Type B pancreatic cell (in vitro differentiated cells): ENCODE data around the gene PIP5K1A. TPM values are rescaled to one million over a fixed set of nuclear protein-coding genes. Genes with fewer than 3 reads are reported as not detected.

Experiments used
- DNase-seq: peaks from one replicate; pipeline ENCODE4 v3.0.0; 2021; ENCODE audit warnings: mixed read lengths; ENCODE audit not compliant: unreplicated experiment; ENCODE audit errors: extremely low spot score
- H3K27ac Mint-ChIP-seq: 2 replicates; pipeline ENCODE4 v1.8.0; 2021; ENCODE audit warnings: mild to moderate bottlenecking, mixed read lengths
- H3K27me3 Mint-ChIP-seq: 2 replicates; pipeline ENCODE4 v1.8.0; 2021; ENCODE audit warnings: mixed read lengths
- H3K36me3 Mint-ChIP-seq: 2 replicates; pipeline ENCODE4 v1.8.0; 2021; ENCODE audit warnings: mixed read lengths
- H3K4me1 Mint-ChIP-seq: one replicate; pipeline ENCODE4 v1.8.0; 2021; ENCODE audit warnings: mixed read lengths; ENCODE audit not compliant: unreplicated experiment
- H3K4me3 Mint-ChIP-seq: 2 replicates; pipeline ENCODE4 v1.8.0; 2021; ENCODE audit warnings: mild to moderate bottlenecking, mixed read lengths
- H3K9me3 Mint-ChIP-seq: 2 replicates; pipeline ENCODE4 v1.8.0; 2021; ENCODE audit warnings: mixed read lengths
- total RNA-seq: library from RNA; stranded (reverse); gene quantifications from 2 replicates; pipeline ENCODE4 v1.2.1, GENCODE V29; 2021; ENCODE audit warnings: low replicate concordance
- TF ChIP-seq, protein P1 (sequence below): fragments of 200-600 bp; sonication (generic); conservative IDR thresholded peaks from 2 replicates; pipeline ENCODE4 v1.5.0; 2021; ENCODE audit warnings: antibody characterized with exemption, mild to moderate bottlenecking

The PIP5K1A gene
- total RNA-seq, 1 donor from 2014 or later = 77.3 TPM

DNA sequence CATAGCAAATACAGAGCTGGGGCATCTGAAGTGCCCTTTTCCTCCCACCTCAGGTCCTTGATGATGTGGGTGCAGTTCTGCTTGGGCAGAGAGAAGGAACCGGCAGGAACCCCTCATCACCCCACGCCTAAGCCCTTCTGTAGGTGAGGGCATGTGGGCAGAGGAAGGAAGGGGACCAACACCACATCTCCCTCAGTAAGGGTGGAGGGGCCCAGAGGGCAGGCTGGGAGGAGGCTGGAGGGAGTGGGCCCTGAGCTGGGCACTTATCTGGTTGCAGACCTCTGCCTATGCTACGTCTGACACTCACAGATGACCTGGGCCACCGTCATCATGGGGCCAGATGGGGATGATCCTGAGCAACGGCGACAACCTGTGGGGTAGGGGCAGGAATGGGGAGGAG, 94.7 kb downstream of the PIP5K1A start:
- H3K4me3 Mint-ChIP-seq = no peak overlapping the region
- no peaks in the 10 kb centered on the region for H3K9me3 Mint-ChIP-seq
- no peak overlapping the region for H3K27ac Mint-ChIP-seq
- TF ChIP-seq, protein P1, sequence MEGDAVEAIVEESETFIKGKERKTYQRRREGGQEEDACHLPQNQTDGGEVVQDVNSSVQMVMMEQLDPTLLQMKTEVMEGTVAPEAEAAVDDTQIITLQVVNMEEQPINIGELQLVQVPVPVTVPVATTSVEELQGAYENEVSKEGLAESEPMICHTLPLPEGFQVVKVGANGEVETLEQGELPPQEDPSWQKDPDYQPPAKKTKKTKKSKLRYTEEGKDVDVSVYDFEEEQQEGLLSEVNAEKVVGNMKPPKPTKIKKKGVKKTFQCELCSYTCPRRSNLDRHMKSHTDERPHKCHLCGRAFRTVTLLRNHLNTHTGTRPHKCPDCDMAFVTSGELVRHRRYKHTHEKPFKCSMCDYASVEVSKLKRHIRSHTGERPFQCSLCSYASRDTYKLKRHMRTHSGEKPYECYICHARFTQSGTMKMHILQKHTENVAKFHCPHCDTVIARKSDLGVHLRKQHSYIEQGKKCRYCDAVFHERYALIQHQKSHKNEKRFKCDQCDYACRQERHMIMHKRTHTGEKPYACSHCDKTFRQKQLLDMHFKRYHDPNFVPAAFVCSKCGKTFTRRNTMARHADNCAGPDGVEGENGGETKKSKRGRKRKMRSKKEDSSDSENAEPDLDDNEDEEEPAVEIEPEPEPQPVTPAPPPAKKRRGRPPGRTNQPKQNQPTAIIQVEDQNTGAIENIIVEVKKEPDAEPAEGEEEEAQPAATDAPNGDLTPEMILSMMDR = no peak
- H3K27me3 Mint-ChIP-seq = no peaks in the 10 kb centered on the region
- no peaks in the 10 kb centered on the region for H3K4me1 Mint-ChIP-seq
- no peak for DNase-seq
- peaks cover 18% of the 10 kb centered on the region for H3K36me3 Mint-ChIP-seq

DNA sequence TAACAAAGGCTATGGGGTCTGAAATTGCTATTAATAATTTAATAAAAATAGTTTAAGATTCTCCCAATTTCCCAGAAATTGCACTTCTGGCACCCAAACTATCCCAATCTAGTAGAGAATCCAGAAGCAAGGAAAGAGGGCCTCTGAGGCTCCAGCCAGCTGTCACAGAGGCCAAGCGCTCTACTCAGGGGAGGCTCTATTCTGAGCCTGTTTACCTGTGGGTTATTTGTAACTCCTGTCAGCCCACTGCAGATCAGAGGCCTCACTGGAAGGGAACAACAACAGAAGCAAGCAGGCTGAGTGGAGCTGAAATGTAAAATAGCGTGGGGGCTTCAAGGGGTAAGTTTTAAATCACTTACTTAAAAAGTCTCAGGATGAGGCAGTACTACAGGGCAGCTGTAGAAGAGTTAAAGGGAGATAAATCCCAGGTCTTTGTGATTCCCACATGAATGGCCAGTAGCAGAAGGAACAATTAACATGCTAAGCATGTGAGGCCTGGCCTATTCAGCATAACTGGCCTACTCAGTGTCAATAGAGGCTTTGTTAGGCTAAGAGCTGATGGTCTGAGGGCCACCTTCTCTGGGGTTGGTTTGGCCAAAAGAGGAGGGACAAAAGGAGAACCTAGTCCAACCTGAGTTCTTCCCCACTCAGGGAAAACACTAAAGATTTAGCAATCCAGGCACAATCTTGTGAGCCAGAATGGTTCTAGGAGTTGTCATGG, 96.5 kb downstream of the PIP5K1A start:
- Mint-ChIP-seq H3K27ac (peak overlapping the region; percentile 50), H3K36me3 (peaks cover 19% of the 10 kb centered on the region), H3K27me3 (no peaks in the 10 kb centered on the region), H3K4me1 (no peaks in the 10 kb centered on the region), H3K4me3 (no peak overlapping the region), H3K9me3 (no peaks in the 10 kb centered on the region)
- no peak for DNase-seq
- TF ChIP-seq, protein P1 = no peak

Other genes with a start within 250 kb of the PIP5K1A start
- gene CERS2, start 223.7 kb upstream of the PIP5K1A start, total RNA-seq = 129 and 181 TPM in 2 replicates
- 5.8 and 9.5 TPM in 2 replicates for gene ANXA9, start 216.3 kb upstream of the PIP5K1A start, total RNA-seq
- 28.5 and 38.8 TPM in 2 replicates for gene MINDY1, start 191.7 kb upstream of the PIP5K1A start, total RNA-seq
- gene PRUNE1, start 190.1 kb upstream of the PIP5K1A start, total RNA-seq = 16.3 and 20.4 TPM in 2 replicates
- gene BNIPL, start 162.0 kb upstream of the PIP5K1A start, total RNA-seq = 27.7 and 70.3 TPM in 2 replicates
- gene C1orf56, start 150.8 kb upstream of the PIP5K1A start, total RNA-seq = 4.7 and 8.6 TPM in 2 replicates
- gene CDC42SE1, start 138.9 kb upstream of the PIP5K1A start, total RNA-seq = 109 and 176 TPM in 2 replicates
- 9.0 and 17.0 TPM in 2 replicates for gene MLLT11, start 138.2 kb upstream of the PIP5K1A start, total RNA-seq
- 13.6 and 14.3 TPM in 2 replicates for gene GABPB2, start 127.8 kb upstream of the PIP5K1A start, total RNA-seq
- gene SEMA6C, start 51.9 kb upstream of the PIP5K1A start, total RNA-seq = 10.6 and 37.1 TPM in 2 replicates
- gene TNFAIP8L2, start 41.9 kb upstream of the PIP5K1A start, total RNA-seq = not detected in 2 replicates
- gene LYSMD1, start 32.6 kb upstream of the PIP5K1A start, total RNA-seq = 8.9 and 12.3 TPM in 2 replicates
- gene SCNM1, start 32.4 kb upstream of the PIP5K1A start, total RNA-seq = 39.3 and 42.1 TPM in 2 replicates
- 1.9 TPM in 2 replicates for gene TMOD4, start 22.6 kb upstream of the PIP5K1A start, total RNA-seq
- 95.8 and 97.4 TPM in 2 replicates for gene VPS72, start 8.4 kb upstream of the PIP5K1A start, total RNA-seq
- gene PSMD4, start 56.2 kb downstream of the PIP5K1A start, total RNA-seq = 146 and 170 TPM in 2 replicates
- gene ZNF687, start 83.7 kb downstream of the PIP5K1A start, total RNA-seq = 29.6 and 31.7 TPM in 2 replicates
- 59.6 and 60.7 TPM in 2 replicates for gene PI4KB, start 128.9 kb downstream of the PIP5K1A start, total RNA-seq
- 27.3 and 66.5 TPM in 2 replicates for gene RFX5, start 148.7 kb downstream of the PIP5K1A start, total RNA-seq
- gene SELENBP1, start 174.2 kb downstream of the PIP5K1A start, total RNA-seq = 20.5 and 39.2 TPM in 2 replicates
- gene PSMB4, start 201.0 kb downstream of the PIP5K1A start, total RNA-seq = 241 and 243 TPM in 2 replicates